Liver (tissue), 3 donors: ENCODE measurements around the gene ZNF687.

Experiments used
- NR2F2 ChIP-seq: IDR thresholded peaks from 2 replicates; pipeline ENCODE4 v1.6.1; 2016; ENCODE audit warnings: antibody characterized with exemption
- TF ChIP-seq, protein P1 (sequence below): fragments of 150-350 bp; IDR thresholded peaks from 2 replicates; pipeline ENCODE4 v1.5.1; 2017; ENCODE audit warnings: improper control_type of control experiment, low read depth, low read length; ENCODE audit not compliant: missing input control
- donor health status: healthy.
- donor health status: healthy.

DNA sequence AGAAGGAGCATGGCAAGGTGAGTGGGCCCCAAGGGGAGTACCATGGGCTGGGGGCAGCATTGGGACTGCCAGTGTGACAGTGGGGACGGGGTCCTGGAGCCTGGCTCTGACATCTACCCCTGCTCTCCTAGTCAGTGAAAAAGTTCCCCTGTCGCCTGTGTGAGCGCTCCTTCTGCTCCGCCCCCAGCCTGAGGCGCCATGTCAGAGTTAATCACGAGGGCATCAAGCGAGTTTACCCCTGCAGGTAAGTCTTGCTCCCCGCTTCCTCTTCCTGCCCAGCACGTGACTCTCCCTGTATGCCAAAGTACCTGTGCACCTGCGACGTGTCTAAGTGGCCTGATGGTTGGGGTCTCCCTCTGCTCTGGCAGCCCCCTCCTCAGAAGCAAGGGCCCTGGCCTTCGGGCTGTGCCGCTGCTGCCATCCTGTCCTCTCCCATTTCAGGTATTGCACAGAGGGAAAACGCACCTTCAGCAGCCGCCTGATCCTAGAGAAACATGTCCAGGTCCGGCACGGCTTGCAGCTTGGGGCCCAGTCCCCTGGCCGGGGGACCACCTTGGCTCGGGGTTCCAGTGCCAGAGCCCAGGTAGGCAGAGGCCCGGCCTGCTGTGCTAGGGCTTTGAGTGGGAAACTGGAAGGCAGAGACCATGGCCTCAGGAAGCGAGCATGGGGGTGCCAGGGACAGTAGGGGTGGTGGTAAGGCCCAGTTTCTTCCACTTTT lies 8.1 kb downstream of the ZNF687 start:
- TF ChIP-seq, protein P1, sequence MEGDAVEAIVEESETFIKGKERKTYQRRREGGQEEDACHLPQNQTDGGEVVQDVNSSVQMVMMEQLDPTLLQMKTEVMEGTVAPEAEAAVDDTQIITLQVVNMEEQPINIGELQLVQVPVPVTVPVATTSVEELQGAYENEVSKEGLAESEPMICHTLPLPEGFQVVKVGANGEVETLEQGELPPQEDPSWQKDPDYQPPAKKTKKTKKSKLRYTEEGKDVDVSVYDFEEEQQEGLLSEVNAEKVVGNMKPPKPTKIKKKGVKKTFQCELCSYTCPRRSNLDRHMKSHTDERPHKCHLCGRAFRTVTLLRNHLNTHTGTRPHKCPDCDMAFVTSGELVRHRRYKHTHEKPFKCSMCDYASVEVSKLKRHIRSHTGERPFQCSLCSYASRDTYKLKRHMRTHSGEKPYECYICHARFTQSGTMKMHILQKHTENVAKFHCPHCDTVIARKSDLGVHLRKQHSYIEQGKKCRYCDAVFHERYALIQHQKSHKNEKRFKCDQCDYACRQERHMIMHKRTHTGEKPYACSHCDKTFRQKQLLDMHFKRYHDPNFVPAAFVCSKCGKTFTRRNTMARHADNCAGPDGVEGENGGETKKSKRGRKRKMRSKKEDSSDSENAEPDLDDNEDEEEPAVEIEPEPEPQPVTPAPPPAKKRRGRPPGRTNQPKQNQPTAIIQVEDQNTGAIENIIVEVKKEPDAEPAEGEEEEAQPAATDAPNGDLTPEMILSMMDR, result no peak
- TF ChIP-seq NR2F2, result no peak
